Ovary (tissue), 9 donors: ENCODE results near the gene COL7A1. TPM values are rescaled to one million over a fixed set of nuclear protein-coding genes. Genes with fewer than 3 reads are reported as not detected.
"Not testable (repeated sequence)": the region's sequence is repeated elsewhere in the genome, so short reads cannot be mapped to it uniquely, and the experiment has no call there.

ENCODE experiments used
- DNase-seq, 5 donors: peaks; one replicate each; pipeline ENCODE4 v3.0.0-alpha.2; 2019 to 2020
- H3K27ac ChIP-seq, 2 donors: fragments of 200-600 bp; one replicate each; pipeline versions ENCODE4 v1.5.1 to v1.8.0; 2019 to 2022
- H3K27me3 ChIP-seq: fragments of 200-600 bp; one replicate; pipeline ENCODE4 v1.8.0; 2022
- H3K36me3 ChIP-seq: fragments of 200-600 bp; sonication (generic); one replicate; pipeline ENCODE4 v1.5.1; 2019
- H3K4me1 ChIP-seq: one replicate; pipeline ENCODE4 v1.8.1; 2013; ENCODE audit warnings: mild to moderate bottlenecking, moderate library complexity; ENCODE audit not compliant: insufficient read depth
- H3K4me3 ChIP-seq: fragments of 200-600 bp; sonication (generic); one replicate; pipeline ENCODE4 v1.5.1; 2017
- H3K9me3 ChIP-seq, 2 donors: fragments of 200-600 bp in 1 of 2; sonication (generic) in 1 of 2; one replicate each; pipeline versions ENCODE4 v1.5.1 to v1.8.1; 2013 to 2019; ENCODE audit warnings: mild to moderate bottlenecking in 1 of 2, moderate library complexity in 1 of 2
- CTCF ChIP-seq, 3 donors: fragments of 450-650 bp in 2 of 3; fragments of 200-600 bp in 1 of 3; IDR thresholded peaks; one replicate each; pipeline versions ENCODE4 v1.5.1 to v1.8.0; 2016 to 2022; ENCODE audit warnings: antibody characterized with exemption in 3 of 3, mild to moderate bottlenecking in 1 of 3
- EP300 ChIP-seq: sonication (generic); formaldehyde crosslinking; IDR thresholded peaks from one replicate; pipeline ENCODE4 v1.6.1; 2017; ENCODE audit warnings: antibody characterized with exemption
- POLR2A ChIP-seq: fragments of 450-650 bp; IDR thresholded peaks from one replicate; pipeline ENCODE4 v1.6.1; 2017; ENCODE audit warnings: antibody characterized with exemption, mild to moderate bottlenecking, moderate library complexity
- WGBS, 3 donors: extraction: QIAGEN DNeasy Blood & Tissue Kit in 1 of 3; methylation state at CpG; one replicate each; pipeline versions ENCODE4 v1.1.5 to v1.1.7; 2013 to 2017; 5-methylcytosine and 5-hydroxymethylcytosine counted together
- intact Hi-C, 4 donors: fragments of 100-400 bp; cut with DNase I; formaldehyde crosslinking; loops; one replicate each; pipeline versions ENCODE4 v1.11.0 to v1.15.1; 2022 to 2023
- polyA plus RNA-seq, 2 donors: library from polyadenylated mRNA; stranded (reverse); fragments of 200-250 nt in 1 of 2; fragments of 350-450 nt in 1 of 2; fragmentation: Illumina TruSeq in 1 of 2; extraction: RNeasy Lipid Tissue Mini Kit (QIAGEN cat#74804) in 1 of 2; gene quantifications; one replicate each; pipeline ENCODE4 v1.2.3, GENCODE V29; 2013 to 2014
- total RNA-seq, 7 donors: library from RNA; depleted of rRNA in 2 of 7; stranded (reverse); fragments of >200 nt in 2 of 7; fragmentation: NEBNext Ultra II Directional in 3 of 7; extraction: Animal tissue kit (Norgen Biotek cat#: 25700) in 3 of 7; gene quantifications; one replicate each; pipeline versions ENCODE4 v1.1.0 to v1.2.4, GENCODE V29; 2016 to 2023
- donor health status: DM: no; HTN: no; CAD: no; lungs with moderate emphysema.
- donor health status: DM: no; HTN: no; CAD: no.
- donor health status: Bipolar disorder and iron deficiency.
- donor health status: DM: yes; HTN: yes; CAD: no.
- donor health status: DM: no; HTN: no; CAD: no.
- donor health status: DM: yes; HTN: yes; CAD: no.

Gene COL7A1
- total and polyA plus RNA-seq, 9 donors, result 1.1 to 18.4 (median 8.3) TPM

GRCh38 chr3:48536116-48536515, 59.0 kb downstream of the COL7A1 start:
- no peak overlapping the region for H3K27ac ChIP-seq
- TF ChIP-seq CTCF (IDR thresholded peaks at IDR 0.05) (no peak), POLR2A (no peak), EP300 (no peak)
- no peak overlapping the region for H3K4me3 ChIP-seq
- intact Hi-C loops, result no loop called here
- H3K27me3 ChIP-seq, result no peaks in the 10 kb centered on the region
- H3K36me3 ChIP-seq, result no peaks in the 10 kb centered on the region
- H3K9me3 ChIP-seq, result no peaks in the 10 kb centered on the region
- H3K4me1 ChIP-seq, result no peaks in the 10 kb centered on the region
- DNase-seq, result no peak
- 93 to 95% (median 93%) methylated on average over 19 of the region's 19 CpGs for WGBS, 3 donors

- no peak for DNase-seq
- no peaks in the 10 kb centered on the region for H3K36me3 ChIP-seq
- intact Hi-C loops, result no loop called here
Observed at GRCh38 chr3:48535578-48535977, 59.6 kb downstream of the COL7A1 start.

GRCh38 chr3:48532977-48533337, 62.2 kb downstream of the COL7A1 start:
- Histone ChIP-seq H3K4me3 (no peak overlapping the region), H3K27ac (no peak overlapping the region), H3K4me1 (no peaks in the 10 kb centered on the region), H3K36me3 (no peaks in the 10 kb centered on the region), H3K27me3 (no peaks in the 10 kb centered on the region), H3K9me3 (no peaks in the 10 kb centered on the region)
- 88 to 97% (median 88%) methylated on average over 2 of the region's 2 CpGs for WGBS, 3 donors
- DNase-seq, result no peak
- TF ChIP-seq EP300 (no peak), POLR2A (no peak), CTCF (IDR thresholded peaks at IDR 0.05) (no peak)
- intact Hi-C loops, result no loop called here

More at GRCh38 chr3:48535578-48535977, 59.6 kb downstream of the COL7A1 start:
- 96 to 98% (median 96%) methylated on average over 4 of the region's 4 CpGs for WGBS, 3 donors
- H3K27me3 ChIP-seq, result no peaks in the 10 kb centered on the region
- H3K27ac ChIP-seq, result no peak overlapping the region
- no peaks in the 10 kb centered on the region for H3K4me1 ChIP-seq
- H3K4me3 ChIP-seq, result no peak overlapping the region
- TF ChIP-seq CTCF (IDR thresholded peaks at IDR 0.05) (no peak), POLR2A (no peak), EP300 (no peak)
- H3K9me3 ChIP-seq, result no peaks in the 10 kb centered on the region

- intact Hi-C loops, result no loop called here
Observed at GRCh38 chr3:48532271-48532976, 62.7 kb downstream of the COL7A1 start.

GRCh38 chr3:48530701-48531100, 64.4 kb downstream of the COL7A1 start:
- H3K27me3 ChIP-seq, H3K4me3 ChIP-seq, H3K27ac ChIP-seq, H3K36me3 ChIP-seq, intact Hi-C loops, H3K9me3 ChIP-seq, H3K4me1 ChIP-seq, DNase-seq: not testable (repeated sequence)
- WGBS, 3 donors, result 97 to 99% (median 97%) methylated on average over 4 of the region's 4 CpGs

More at GRCh38 chr3:48532271-48532976, 62.7 kb downstream of the COL7A1 start:
- Histone ChIP-seq H3K4me3 (no peak overlapping the region), H3K27me3 (no peaks in the 10 kb centered on the region), H3K4me1 (no peaks in the 10 kb centered on the region), H3K9me3 (no peaks in the 10 kb centered on the region), H3K36me3 (no peaks in the 10 kb centered on the region), H3K27ac (no peak overlapping the region)
- TF ChIP-seq EP300, result no peak
- TF ChIP-seq CTCF (IDR thresholded peaks at IDR 0.05), result no peak
- TF ChIP-seq POLR2A, result no peak
- no peak for DNase-seq
- WGBS, 3 donors, result 95% methylated on average over 6 of the region's 6 CpGs
